Measurements from ENCODE around the gene STRBP.
"Not testable (repeated sequence)": the region's sequence is repeated elsewhere in the genome, so short reads cannot be mapped to it uniquely, and the experiment has no call there.

STRBP gene

DNA sequence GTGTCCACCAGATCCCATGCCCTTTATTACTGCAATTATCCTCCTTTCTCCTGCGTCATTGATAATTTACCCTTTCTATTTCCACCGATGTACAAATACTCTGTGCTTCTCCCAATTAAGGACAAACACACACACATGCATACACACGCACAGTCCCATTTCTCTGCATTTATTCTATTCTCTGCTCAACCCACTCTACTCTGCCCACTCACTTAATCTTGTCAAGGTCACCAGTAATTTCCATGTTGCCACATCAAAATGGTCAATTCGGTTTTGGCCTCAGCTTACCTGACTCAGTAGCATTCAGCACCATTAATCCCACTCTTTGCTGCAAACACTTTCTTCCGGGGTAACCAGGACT lies 14.6 kb upstream of the STRBP start:
- DNase-seq (ENCODE audit: low spot score) = no peak

- DNase-seq (ENCODE audit: low spot score) = no peak
Observed at GRCh38 chr9:123282362-123283047, 14.1 kb upstream of the STRBP start.

- no peak for DNase-seq (ENCODE audit: low spot score)
Observed at GRCh38 chr9:123281659-123282350, 13.4 kb upstream of the STRBP start.

DNA sequence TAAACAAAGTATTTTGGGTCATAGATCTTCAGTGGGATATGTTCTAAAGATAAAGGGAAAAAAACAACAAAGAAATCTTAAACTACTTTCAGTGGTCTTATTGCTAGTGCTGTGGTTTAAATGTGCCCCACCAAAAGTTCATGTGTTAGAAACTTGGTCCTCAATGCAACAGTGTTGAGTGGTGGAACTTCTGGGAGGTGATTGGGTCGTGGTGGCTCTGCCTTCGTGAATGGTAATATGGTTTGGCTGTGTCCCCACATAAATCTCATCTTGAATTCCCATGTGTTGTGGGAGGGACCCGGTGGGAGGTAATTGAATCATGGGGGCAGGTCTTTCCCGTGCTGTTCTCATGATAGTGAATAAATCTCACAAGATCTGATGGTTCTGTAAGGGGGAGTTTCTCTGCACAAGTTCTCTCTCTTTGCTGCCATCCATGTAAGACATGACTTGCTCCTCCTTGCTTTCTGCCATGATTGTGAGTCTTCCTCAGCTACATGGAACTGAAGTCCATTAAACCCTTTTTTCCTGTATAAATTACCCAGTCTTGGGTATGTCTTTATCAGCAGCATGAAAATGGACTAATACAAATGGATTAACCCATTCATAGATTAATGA lies 10.6 kb upstream of the STRBP start:
- DNase-seq (ENCODE audit: low spot score) = not testable (repeated sequence)

- DNase-seq (ENCODE audit: low spot score) = no peak
Observed at GRCh38 chr9:123278361-123278760, 10.0 kb upstream of the STRBP start.

DNA sequence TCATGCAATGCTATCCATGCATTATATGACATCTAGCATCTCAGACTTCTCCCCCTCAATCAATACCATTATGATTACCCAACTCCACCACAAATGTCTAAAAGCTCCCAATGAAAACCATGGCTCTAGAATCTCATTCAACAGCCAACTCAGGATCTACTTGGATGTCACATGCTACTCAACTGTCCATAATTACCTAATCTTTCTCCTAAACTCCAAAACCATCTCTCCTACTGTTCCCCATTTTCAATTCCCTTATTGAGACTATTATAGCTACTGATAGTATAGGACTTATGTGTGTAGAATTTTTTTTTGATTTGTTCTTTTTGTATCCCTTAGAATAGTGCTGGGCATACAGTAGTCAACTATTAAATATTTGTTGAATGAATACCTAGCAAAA lies 8.2 kb upstream of the STRBP start:
- no peak for DNase-seq (ENCODE audit: low spot score)

DNA sequence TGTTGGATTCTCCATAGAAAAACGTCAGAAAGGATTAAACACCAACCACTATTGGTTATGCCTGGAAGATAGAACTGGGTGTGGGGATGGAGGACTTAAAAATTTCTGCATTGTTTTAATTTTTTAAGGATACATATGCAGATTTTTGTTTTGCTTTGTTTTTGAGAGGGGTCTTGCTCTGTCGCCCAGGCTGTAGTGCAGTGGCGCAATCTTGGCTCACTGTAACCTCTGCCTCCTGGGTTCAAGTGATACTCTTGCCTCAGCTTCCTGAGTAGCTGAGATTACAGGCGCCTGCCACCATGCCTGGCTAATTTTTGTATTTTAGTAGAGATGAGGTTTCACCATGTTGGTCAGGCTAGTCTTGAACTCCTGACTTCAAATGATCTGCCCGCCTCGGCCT lies 2.7 kb upstream of the STRBP start:
- not testable (repeated sequence) for DNase-seq (ENCODE audit: low spot score)

GRCh38 chr9:123269281-123269680 lies 895 bp upstream of the STRBP start:
- DNase-seq (ENCODE audit: low spot score) = peak; percentile 49

GRCh38 chr9:123268199-123268464 lies 254 bp downstream of the STRBP start:
- peak; percentile 26 for DNase-seq (ENCODE audit: low spot score)

DNA sequence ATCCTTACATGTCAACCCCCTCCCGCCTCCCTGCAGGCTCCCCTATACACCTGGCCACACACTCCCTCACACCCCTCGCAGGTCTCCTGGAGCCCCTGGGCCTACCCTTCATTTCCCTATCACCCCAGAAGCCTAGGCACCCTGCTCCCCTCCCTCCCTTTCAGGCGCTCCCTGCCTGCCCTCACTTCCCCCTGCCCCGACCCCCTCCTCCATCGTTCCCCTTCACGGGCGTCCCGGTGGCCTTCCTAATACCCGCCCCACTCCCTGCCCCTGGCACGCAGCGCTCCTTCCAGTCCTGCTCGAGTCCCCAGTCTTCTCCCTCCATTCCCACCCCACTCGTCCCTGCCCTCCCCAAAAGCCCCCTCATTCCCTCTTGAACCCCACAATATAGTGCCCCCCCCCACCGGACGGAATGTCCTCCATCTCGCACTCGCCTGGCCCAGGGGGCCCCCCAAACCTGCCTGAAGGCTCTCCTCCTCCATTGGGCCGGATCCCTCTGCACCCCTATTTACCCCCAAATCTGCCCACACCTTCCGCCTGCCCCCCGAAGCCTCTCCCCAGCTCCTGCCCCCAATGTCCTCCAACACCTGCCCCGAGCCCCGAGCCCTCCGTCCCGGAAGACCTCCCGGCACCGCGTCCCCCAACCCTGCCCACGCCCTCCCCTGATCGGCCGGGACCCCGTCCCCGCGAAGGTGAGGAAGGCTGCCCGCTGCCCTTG lies 746 bp downstream of the STRBP start:
- no peak for DNase-seq (ENCODE audit: low spot score)

DNA sequence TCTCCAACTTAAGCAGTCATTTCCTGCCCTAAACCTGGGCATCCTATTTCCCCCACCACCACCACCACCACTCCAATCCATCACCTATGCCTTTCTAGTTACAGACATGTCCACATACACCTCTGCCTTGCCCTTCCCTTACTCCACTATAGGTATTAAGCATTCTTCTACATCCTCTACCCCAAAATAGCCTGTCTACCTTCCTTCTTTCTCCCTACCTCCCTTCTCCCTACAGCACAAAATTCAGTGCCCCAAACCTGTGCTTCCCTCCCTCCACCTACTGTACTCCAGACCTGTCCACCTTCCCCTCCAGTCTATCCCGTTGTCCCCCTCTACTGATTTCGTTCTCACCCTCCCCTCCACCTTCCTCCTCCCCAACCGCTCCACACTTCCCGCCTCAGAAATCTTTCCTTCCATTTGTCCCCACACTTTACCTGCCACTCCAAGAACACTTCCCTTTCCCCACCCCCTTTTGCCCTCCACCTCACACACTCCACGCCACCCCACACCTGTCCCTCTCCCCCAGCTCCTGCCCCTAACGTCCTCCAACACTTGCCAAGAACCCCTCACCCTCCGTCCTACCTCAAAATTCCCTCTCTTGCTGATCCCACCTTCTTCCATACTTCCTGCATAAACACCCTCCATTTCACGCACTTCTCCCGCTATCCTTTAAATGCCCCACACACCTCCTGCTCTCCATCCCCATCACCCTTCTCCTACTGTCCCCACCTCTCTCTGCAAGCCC lies 1.6 kb downstream of the STRBP start:
- DNase-seq (ENCODE audit: low spot score) = no peak

DNA sequence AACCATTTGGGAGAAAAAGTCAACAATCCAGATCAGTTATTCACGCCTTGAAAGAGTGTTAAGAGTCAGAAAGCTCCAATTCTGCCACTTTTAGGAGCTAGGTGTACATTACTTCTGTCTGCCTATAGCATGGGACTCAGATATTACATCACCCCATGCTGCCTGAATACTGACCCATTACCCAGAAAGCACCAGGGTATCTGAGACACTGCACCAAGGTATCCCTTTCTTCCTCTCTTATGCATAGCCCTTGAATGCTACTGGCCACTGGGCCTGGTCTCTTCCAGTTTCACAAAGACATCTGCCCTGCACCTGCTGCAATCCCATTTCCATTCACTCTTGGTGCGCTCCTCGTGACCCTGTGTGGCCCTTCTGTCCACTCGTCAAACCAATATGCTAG lies 2.6 kb downstream of the STRBP start:
- DNase-seq (ENCODE audit: low spot score) = no peak

DNA sequence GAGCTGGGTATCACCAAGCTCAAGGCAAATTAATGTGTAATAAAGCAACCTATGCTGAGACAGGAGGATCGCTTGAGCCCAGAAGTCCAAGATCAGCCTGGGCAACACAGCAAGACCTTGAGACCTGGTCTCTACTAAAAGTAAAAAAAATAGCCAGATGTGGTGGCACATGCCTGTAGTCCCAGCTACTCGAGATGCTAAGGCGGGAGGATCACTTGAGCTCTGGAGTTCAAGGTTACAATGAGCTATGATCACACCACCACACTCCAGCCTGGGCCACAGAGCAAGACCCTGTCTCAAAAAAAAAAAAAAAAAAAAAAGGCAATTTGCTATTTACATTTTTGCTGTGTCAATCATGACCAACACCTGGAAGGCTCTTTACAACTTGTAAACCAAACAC lies 5.2 kb downstream of the STRBP start:
- no peak for DNase-seq (ENCODE audit: low spot score)

GRCh38 chr9:123262338-123262737 lies 6.0 kb downstream of the STRBP start:
- DNase-seq (ENCODE audit: low spot score) = no peak

DNA sequence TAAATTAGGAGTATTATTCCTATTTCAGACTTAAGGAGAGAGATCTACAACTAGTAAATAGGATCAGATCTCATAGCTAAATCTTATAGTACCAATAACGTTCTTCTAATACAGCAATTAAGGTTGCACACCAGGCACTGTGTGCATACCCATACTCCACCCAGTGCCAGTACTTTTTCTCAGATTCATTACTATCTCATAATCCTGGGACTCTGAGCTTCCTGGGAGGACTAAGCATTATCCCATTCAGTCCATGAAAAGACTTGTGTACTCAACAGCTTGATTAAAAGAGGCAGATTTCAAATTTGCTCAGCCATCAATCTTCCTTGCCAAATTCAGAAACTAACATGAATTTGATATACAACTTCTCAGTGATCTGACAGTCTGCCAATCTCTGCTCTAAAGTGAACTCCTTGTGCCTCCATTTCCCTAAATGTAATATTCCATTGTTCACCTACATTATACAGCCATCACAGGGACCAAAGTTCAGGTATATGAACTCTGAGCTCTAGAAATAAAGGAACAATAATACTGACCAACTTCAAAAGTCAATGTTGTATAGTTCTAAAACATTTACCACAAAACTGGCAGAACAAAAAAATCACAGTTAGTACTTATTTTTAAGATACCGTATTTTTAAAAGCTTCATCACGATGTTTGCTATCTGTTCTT lies 7.2 kb downstream of the STRBP start:
- no peak for DNase-seq (ENCODE audit: low spot score)

DNA sequence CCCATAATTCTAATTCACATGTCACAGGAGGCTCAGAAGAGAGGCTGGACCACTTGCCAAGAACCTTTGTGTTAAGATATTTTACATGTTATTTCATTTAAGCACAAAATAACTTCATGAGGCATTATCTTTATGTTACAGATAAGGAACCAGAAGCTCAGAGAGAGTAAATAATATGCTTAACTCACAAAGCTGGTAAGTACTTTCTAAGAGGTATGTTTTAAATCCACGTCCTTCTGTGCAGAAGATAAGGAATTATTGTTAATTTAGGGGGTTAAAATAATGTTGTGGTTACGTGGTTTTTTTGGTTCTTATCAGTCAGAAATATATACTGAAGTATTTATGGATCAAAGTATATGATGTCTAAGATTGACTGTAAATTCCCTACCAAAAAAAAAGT lies 8.0 kb downstream of the STRBP start:
- DNase-seq (ENCODE audit: low spot score) = no peak

DNA sequence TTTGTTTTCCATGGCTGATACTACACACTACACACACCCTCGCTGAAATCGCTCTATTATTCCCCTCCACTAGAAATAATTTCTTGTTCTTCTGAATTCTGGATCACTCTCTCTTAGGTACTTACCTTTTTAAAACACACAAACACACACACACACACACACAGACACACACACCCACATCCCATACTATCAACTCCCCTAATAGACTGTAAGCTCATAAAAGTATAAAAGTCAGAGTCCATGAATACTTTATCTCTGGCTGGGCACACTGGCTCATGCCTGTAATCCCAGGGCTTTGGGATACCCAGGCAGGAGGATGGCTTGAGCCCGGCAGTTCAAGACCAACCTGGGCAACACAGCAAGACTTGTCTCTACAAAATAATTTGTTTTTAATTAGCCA lies 11.1 kb downstream of the STRBP start:
- no peak for DNase-seq (ENCODE audit: low spot score)

DNA sequence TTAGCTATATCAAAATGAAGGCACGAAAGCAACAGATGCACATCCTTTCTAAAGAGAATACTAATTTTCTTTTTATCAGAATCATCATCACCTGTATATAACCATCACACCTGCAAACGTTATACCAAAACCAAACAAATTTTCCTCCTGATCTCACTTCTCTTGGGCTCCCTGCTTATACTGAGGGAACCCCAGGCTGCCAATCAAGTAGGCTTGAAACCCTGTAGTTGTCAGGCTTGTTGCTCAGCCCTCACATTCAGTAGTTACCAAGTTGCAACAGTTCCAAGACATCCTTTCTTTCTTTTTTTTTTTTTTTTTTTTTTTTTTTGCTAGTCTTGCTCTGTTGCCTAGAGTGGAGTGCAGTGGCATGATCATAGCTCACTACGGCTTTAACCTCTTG lies 12.7 kb downstream of the STRBP start:
- no peak for DNase-seq (ENCODE audit: low spot score)

- no peak for DNase-seq (ENCODE audit: low spot score)
Observed at GRCh38 chr9:123253204-123253603, 15.2 kb downstream of the STRBP start.

- DNase-seq (ENCODE audit: low spot score) = no peak
Observed at GRCh38 chr9:123251741-123252140, 16.6 kb downstream of the STRBP start.

DNA sequence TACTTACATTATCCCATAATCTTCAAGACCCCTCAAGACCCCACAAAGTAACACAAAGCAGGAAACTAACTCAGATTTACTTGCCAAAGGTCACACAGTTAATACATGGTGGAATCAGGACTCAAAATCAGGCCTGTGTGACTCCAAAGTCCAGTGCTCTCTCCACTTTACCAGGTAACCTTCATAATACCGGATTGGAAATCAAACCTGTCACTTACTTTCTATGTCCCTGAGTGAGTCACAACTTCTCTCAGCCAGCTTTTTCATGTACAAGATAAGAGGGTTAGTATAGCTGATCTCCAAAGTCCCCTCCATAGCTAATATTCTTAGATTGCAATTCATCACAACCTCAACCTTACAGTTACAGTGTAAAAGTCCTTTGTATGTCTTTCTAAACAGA lies 17.1 kb downstream of the STRBP start:
- no peak for DNase-seq (ENCODE audit: low spot score)

- DNase-seq (ENCODE audit: low spot score) = no peak
Observed at GRCh38 chr9:123250504-123250903, 17.9 kb downstream of the STRBP start.
